Stomach (tissue), 9 donors: Measurements from ENCODE around the gene RBL2. TPM values are rescaled to one million over a fixed set of nuclear protein-coding genes. Genes with fewer than 3 reads are reported as not detected.
"Not testable (repeated sequence)": the region's sequence is repeated elsewhere in the genome, so short reads cannot be mapped to it uniquely, and the experiment has no call there.

Source experiments
- DNase-seq, 2 donors: peaks; one replicate each; pipeline versions ENCODE4 v3.0.0 to v3.0.0-alpha.2; 2013 to 2019
- H3K27ac ChIP-seq, 5 donors: fragments of 200-600 bp in 4 of 5; sonication (generic) in 4 of 5; one replicate each; pipeline ENCODE4 v1.5.1; 2013 to 2019; ENCODE audit warnings: mild to moderate bottlenecking in 1 of 5, moderate library complexity in 1 of 5
- H3K27me3 ChIP-seq, 3 donors: fragments of 200-600 bp; sonication (generic); one replicate each; pipeline ENCODE4 v1.5.1; 2017 to 2019; ENCODE audit warnings: mixed run types in 1 of 3
- H3K36me3 ChIP-seq, 4 donors: fragments of 200-600 bp; sonication (generic); 1 replicate in 3 of 4; 2 replicates in 1 of 4; pipeline ENCODE4 v1.5.1; 2016 to 2019
- H3K4me1 ChIP-seq, 4 donors: fragments of 200-600 bp; sonication (generic); one replicate each; pipeline ENCODE4 v1.5.1; 2016 to 2019
- H3K4me3 ChIP-seq, 4 donors: fragments of 200-600 bp; sonication (generic) in 3 of 4; one replicate each; pipeline ENCODE4 v1.5.1; 2016 to 2019; ENCODE audit warnings: mild to moderate bottlenecking in 1 of 4
- H3K9me3 ChIP-seq, 4 donors: fragments of 200-600 bp; sonication (generic); one replicate each; pipeline ENCODE4 v1.5.1; 2016 to 2019
- EP300 ChIP-seq: sonication (generic); formaldehyde crosslinking; IDR thresholded peaks from one replicate; pipeline ENCODE4 v1.6.1; 2017; ENCODE audit warnings: antibody characterized with exemption
- POLR2A ChIP-seq, 4 donors: fragments of 450-650 bp; IDR thresholded peaks; one replicate each; pipeline ENCODE4 v1.6.1; 2016; ENCODE audit warnings: antibody characterized with exemption in 4 of 4, control low read depth in 2 of 4, mild to moderate bottlenecking in 1 of 4, moderate library complexity in 1 of 4
- POLR2AphosphoS5 ChIP-seq, 3 donors: sonication (generic); formaldehyde crosslinking; IDR thresholded peaks; one replicate each; pipeline ENCODE4 v1.6.1; 2016; ENCODE audit warnings: antibody characterized with exemption in 3 of 3
- WGBS, 5 donors: extraction: QIAGEN DNeasy Blood & Tissue Kit in 3 of 5; methylation state at CpG; one replicate each; pipeline versions ENCODE4 v1.1.5 to v1.1.7; 2013 to 2018; 5-methylcytosine and 5-hydroxymethylcytosine counted together
- intact Hi-C: fragments of 100-400 bp; cut with DNase I; formaldehyde crosslinking; loops from one replicate; pipeline ENCODE4 v1.15.1; 2023; ENCODE audit warnings: low total_unique reads
- polyA plus RNA-seq, 3 donors: library from polyadenylated mRNA; stranded (reverse); fragments of 200-250 nt; gene quantifications; one replicate each; pipeline ENCODE4 v1.2.3, GENCODE V29; 2013
- total RNA-seq, 5 donors: library from RNA; depleted of rRNA; stranded (reverse); fragments of >200 nt; gene quantifications; one replicate each; pipeline versions ENCODE4 v1.1.0 to v1.2.3, GENCODE V29; 2014 to 2016
- TF ChIP-seq, protein P1 (sequence below), 7 experiments: fragments of 450-650 bp in 4 of 7; fragments of 200-600 bp in 3 of 7; sonication (generic) in 3 of 7; IDR thresholded peaks; one replicate each; pipeline ENCODE4 v1.5.1; 2016 to 2019; ENCODE audit warnings: antibody characterized with exemption in 7 of 7, control low read depth in 2 of 7, mild to moderate bottlenecking in 1 of 7
- donor health status: healthy with polysubstance abuse.
- donor health status: Bipolar disorder and iron deficiency.
- donor health status: healthy.

RBL2 gene
- total and polyA plus RNA-seq, 8 donors = 23.0 to 234 (median 82.5) TPM

- Histone ChIP-seq H3K27me3 (no peaks in the 10 kb centered on the region), H3K36me3 (no peaks in the 10 kb centered on the region), H3K4me1 (peaks cover 0 to 24% (median 20%) of the 10 kb centered on the region in 4 donors), H3K4me3 (no peak overlapping the region), H3K27ac (peak overlapping the region in 3 of 5 donors; percentile 20 to 65 (median 64)), H3K9me3 (no peaks in the 10 kb centered on the region)
- intact Hi-C loops = no loop called here
- no peak for DNase-seq
- 74 to 78% (median 76%) methylated on average over 6 of the region's 6 CpGs for whole genome bisulfite sequencing, 5 donors
- TF ChIP-seq, protein P1, sequence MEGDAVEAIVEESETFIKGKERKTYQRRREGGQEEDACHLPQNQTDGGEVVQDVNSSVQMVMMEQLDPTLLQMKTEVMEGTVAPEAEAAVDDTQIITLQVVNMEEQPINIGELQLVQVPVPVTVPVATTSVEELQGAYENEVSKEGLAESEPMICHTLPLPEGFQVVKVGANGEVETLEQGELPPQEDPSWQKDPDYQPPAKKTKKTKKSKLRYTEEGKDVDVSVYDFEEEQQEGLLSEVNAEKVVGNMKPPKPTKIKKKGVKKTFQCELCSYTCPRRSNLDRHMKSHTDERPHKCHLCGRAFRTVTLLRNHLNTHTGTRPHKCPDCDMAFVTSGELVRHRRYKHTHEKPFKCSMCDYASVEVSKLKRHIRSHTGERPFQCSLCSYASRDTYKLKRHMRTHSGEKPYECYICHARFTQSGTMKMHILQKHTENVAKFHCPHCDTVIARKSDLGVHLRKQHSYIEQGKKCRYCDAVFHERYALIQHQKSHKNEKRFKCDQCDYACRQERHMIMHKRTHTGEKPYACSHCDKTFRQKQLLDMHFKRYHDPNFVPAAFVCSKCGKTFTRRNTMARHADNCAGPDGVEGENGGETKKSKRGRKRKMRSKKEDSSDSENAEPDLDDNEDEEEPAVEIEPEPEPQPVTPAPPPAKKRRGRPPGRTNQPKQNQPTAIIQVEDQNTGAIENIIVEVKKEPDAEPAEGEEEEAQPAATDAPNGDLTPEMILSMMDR (IDR thresholded peaks at IDR 0.05) = no peak
- TF ChIP-seq POLR2A (IDR thresholded peaks at IDR 0.05) (no peak), EP300 (no peak), POLR2AphosphoS5 (IDR thresholded peaks at IDR 0.05) (no peak)
Measured at GRCh38 chr16:53511084-53511402, 76.8 kb downstream of the RBL2 start.

GRCh38 chr16:53511403-53512280 lies 77.4 kb downstream of the RBL2 start:
- Histone ChIP-seq H3K27ac (peak overlapping the region in 3 of 5 donors; percentile 20 to 65 (median 64)), H3K27me3 (no peaks in the 10 kb centered on the region), H3K36me3 (no peaks in the 10 kb centered on the region), H3K4me3 (no peak overlapping the region), H3K4me1 (peaks cover 0 to 24% (median 20%) of the 10 kb centered on the region in 4 donors), H3K9me3 (no peaks in the 10 kb centered on the region)
- TF ChIP-seq EP300 (no peak), POLR2AphosphoS5 (IDR thresholded peaks at IDR 0.05) (no peak), POLR2A (IDR thresholded peaks at IDR 0.05) (no peak)
- TF ChIP-seq, protein P1 (IDR thresholded peaks at IDR 0.05) = no peak
- intact Hi-C loops = no loop called here
- peak in 1 of 2 donors; percentile 60 for DNase-seq
- 45 to 61% (median 59%) methylated on average over 7 to 12 of the region's 12 CpGs for WGBS, 5 donors

GRCh38 chr16:53512795-53513194 lies 78.5 kb downstream of the RBL2 start:
- WGBS, 5 donors = 80 to 93% (median 90%) methylated on average over 1 of the region's 1 CpG
- H3K4me3 ChIP-seq, intact Hi-C loops, H3K36me3 ChIP-seq, H3K9me3 ChIP-seq, H3K27ac ChIP-seq, H3K27me3 ChIP-seq, DNase-seq: not testable (repeated sequence)
- peaks cover 0 to 24% (median 20%) of the 10 kb centered on the region in 4 donors for H3K4me1 ChIP-seq

- Histone ChIP-seq H3K36me3 (no peaks in the 10 kb centered on the region), H3K27me3 (no peaks in the 10 kb centered on the region), H3K27ac (peak overlapping the region in 1 of 5 donors; percentile 38), H3K4me3 (no peak overlapping the region), H3K4me1 (peaks cover 0 to 17% (median 16%) of the 10 kb centered on the region in 4 donors), H3K9me3 (no peaks in the 10 kb centered on the region)
- 76 to 93% (median 82%) methylated on average over 6 of the region's 6 CpGs for WGBS, 5 donors
- intact Hi-C loops = no loop called here
- DNase-seq = peak in 1 of 2 donors; percentile 23
- TF ChIP-seq EP300 = no peak
- TF ChIP-seq, protein P1 (IDR thresholded peaks at IDR 0.05) = no peak
- TF ChIP-seq POLR2AphosphoS5 (IDR thresholded peaks at IDR 0.05) = no peak
- TF ChIP-seq POLR2A (IDR thresholded peaks at IDR 0.05) = no peak
Measured at GRCh38 chr16:53515259-53515658, 81.0 kb downstream of the RBL2 start.

DNA sequence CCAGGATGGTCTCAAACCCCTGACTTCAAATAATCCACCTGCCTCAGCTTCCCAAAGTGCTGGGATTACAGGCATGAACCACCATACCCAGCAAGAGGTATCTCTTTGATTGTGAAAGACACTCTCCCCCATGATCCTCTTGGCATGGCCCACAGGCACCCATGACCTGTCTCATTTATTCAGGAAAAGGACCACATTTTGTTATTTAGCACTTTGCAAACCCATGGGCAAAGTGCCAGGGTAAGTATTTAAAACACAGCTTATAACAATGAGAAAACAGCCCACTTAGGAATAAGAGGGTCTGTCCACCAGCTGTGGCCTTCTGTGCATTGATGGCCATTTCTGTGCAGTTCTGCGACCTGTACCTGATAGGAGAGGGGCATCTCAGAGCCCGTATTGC lies 81.5 kb downstream of the RBL2 start:
- H3K4me1 ChIP-seq = peaks cover 0 to 12% (median 12%) of the 10 kb centered on the region in 4 donors
- H3K27me3 ChIP-seq = no peaks in the 10 kb centered on the region
- intact Hi-C loops = no loop called here
- no peaks in the 10 kb centered on the region for H3K9me3 ChIP-seq
- WGBS, 5 donors = 80 to 96% (median 91%) methylated on average over 2 of the region's 2 CpGs
- no peak for DNase-seq
- H3K36me3 ChIP-seq = no peaks in the 10 kb centered on the region
- TF ChIP-seq EP300 (no peak), POLR2A (IDR thresholded peaks at IDR 0.05) (no peak), POLR2AphosphoS5 (IDR thresholded peaks at IDR 0.05) (no peak)
- TF ChIP-seq, protein P1 (IDR thresholded peaks at IDR 0.05) = no peak
- H3K27ac ChIP-seq = no peak overlapping the region
- no peak overlapping the region for H3K4me3 ChIP-seq
